AG20443 (cell line): Measurements from ENCODE around the gene PLXNB2.
"Not testable (repeated sequence)": the region's sequence is repeated elsewhere in the genome, so short reads cannot be mapped to it uniquely, and the experiment has no call there.

Experiments used
- DNase-seq: peaks from one replicate; pipeline ENCODE4 v3.0.0; 2012; ENCODE audit warnings: low spot score, mixed read lengths

PLXNB2 gene, protein sequence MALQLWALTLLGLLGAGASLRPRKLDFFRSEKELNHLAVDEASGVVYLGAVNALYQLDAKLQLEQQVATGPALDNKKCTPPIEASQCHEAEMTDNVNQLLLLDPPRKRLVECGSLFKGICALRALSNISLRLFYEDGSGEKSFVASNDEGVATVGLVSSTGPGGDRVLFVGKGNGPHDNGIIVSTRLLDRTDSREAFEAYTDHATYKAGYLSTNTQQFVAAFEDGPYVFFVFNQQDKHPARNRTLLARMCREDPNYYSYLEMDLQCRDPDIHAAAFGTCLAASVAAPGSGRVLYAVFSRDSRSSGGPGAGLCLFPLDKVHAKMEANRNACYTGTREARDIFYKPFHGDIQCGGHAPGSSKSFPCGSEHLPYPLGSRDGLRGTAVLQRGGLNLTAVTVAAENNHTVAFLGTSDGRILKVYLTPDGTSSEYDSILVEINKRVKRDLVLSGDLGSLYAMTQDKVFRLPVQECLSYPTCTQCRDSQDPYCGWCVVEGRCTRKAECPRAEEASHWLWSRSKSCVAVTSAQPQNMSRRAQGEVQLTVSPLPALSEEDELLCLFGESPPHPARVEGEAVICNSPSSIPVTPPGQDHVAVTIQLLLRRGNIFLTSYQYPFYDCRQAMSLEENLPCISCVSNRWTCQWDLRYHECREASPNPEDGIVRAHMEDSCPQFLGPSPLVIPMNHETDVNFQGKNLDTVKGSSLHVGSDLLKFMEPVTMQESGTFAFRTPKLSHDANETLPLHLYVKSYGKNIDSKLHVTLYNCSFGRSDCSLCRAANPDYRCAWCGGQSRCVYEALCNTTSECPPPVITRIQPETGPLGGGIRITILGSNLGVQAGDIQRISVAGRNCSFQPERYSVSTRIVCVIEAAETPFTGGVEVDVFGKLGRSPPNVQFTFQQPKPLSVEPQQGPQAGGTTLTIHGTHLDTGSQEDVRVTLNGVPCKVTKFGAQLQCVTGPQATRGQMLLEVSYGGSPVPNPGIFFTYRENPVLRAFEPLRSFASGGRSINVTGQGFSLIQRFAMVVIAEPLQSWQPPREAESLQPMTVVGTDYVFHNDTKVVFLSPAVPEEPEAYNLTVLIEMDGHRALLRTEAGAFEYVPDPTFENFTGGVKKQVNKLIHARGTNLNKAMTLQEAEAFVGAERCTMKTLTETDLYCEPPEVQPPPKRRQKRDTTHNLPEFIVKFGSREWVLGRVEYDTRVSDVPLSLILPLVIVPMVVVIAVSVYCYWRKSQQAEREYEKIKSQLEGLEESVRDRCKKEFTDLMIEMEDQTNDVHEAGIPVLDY (N-terminal part only)

DNA sequence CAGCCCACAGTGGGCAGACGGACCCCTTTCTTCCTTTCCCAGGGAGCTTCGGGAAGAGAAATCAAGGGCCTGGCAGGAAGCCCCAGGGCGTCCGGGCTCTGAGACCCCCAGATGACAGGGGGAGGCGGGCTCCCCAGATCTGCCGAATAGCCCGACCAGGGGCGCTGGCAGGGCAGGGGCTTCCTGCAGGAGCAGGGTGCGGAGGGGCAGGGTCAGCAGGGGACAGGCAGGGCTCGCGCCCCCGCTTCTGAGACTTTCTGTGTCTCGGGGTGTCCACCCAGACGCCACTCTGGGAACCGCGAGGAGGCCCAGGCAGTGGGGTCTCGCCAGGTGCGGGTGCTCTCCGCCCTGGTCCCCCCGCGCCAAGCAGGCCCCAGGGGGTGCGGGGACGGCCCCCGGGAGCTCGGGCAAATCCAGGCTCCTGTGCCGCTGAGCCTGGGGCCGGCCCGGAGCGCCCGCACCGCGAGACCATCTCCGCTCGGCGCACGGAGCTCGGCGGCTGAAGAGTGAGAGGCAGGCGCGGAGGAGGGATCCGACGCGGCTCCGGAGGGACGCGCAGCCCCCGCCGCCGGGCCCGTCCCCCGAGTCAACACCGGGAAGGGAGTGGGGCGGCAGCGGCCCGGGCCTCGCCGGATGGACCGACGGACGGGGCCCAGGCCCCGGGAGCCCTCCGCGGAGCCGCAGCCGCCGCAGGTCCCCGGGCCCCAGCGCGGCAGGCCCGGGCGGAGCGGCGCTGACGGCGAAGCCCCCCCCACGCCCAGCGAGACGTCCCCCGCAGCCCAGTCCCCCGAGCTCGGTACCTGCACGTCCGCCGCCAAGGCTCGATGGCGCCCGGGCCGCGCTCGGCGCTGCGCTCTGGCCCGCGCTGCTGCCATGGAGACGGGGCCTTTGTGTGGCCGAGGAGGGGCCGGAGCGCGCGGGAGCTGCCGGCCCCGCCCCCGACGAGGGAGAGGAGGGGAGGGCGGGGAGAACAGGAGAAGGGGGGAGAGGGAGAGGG lies at the start of gene PLXNB2:
Gene PLXNB2 (minus strand): TSS at position 894 of the 997 bp plus-strand sequence. CDS start 17,062 bp downstream, outside the sequence.
- DNase-seq, result peak; percentile 90

DNA sequence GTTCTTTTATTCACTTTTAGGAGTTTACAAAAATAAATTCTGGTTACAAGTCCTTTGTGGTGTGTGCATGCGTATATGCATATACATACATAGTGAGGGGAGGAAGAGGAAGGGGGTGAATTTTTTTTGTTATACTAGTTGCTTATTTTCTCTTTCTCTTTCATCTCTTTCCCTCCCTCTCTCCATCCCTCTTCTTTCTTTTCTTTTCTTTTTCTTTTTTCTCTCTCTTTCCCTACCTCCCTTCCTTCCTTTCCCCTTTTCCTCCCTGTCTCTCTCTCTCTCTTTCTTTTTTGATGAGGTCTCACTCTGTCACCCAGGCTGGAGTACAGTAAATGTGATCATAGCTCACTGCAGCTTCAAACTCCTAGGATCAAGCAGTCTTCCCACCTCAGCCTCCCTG lies 49.8 kb upstream of the PLXNB2 start:
- DNase-seq, result no peak

DNA sequence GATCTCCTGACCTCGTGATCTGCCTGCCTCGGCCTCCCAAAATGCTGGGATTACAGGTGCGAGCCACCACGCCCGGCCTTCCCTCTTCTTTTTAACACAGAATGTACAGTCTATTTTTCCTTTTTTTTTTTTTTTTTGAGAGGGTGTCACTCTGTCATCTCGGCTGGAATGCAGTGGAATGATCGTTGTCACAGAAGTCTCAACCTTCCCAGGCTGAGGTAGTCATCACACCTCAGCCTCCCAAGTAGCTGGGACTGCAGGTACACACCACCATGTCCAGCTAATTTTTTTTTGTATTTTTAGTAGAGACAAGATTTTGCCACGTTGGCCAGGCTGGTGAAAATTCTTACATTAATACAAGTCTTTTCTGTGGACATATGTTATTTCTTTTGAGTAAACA lies 48.7 kb upstream of the PLXNB2 start:
- no peak for DNase-seq

DNA sequence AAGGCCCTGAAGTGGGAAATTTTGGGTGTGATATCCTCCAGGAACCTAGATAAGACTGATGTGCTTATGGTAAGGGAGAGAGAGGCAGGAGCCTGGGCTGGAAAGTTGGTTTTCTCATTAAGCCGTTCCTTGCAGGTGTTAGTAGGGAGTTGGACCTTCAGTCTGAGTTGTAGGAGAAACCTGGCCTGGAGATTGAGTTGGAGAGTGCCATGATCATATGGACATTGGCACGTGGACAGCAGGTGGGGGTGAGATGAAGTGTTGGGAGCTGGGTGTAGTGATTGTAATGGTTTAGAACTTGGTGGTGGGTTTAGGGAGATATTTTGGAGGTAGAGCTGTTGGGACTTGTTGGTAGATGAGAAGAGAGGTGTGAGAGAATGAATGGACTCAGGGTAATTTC lies 40.6 kb upstream of the PLXNB2 start:
- no peak for DNase-seq

DNA sequence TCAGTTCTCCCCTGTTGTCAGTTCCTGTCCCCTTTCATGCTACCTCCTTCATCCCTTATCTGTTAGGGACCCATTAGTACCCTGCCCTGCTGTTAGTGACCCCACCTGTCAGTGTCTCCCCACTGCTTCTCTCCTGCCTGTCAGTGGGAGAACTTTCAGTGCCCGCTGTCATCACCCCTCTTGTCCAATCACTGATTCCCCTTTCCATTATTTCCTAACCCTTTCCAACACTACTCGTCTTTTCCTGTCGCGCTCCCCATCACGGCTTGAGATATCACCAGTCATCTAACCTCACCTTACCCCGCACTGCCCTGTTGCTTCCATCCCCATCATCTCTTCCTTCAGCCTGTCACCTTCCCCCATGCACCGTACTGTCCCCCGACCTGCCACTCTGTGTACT lies 39.7 kb upstream of the PLXNB2 start:
- DNase-seq, result no peak

DNA sequence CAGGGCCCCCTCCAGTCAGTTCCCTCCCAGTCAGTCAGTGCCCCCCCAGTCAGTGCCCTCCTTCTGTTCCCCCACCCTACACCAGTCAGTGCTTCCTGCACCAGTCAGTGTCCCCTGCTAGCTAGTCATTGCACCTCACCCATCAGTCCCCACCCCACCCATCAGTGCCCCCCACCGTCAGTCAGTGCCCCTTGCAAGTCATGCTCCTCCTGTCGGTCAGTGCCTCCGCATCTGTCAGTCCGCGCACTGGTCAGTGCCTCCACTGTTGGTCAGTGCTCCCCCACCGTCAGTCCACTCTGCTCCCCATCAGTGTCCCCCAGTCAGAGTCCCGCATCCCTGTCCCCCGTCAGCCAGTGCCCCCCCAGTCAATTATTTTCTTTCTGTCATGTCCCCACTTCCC lies 39.0 kb upstream of the PLXNB2 start:
- no peak for DNase-seq

DNA sequence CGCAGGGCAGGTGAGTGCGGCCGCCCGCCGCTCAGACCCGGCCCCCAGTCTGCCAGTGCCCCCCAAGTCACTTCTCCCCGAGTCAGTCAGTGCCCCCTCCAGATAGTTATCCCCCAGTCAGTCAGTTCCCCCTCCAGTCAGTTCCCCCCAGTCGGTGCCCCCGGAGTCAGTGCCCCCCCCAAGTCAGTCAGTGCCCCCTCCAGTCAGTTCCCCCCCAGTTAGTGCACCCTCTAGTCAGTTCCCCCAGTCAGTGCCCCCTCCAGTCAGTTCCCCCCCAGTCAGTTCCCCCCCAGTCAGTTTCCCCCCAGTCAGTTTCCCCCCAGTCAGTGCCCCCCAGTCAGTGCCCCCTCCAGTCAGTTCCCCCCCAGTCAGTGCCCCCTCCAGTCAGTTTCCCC lies 36.1 kb upstream of the PLXNB2 start:
- no peak for DNase-seq

DNA sequence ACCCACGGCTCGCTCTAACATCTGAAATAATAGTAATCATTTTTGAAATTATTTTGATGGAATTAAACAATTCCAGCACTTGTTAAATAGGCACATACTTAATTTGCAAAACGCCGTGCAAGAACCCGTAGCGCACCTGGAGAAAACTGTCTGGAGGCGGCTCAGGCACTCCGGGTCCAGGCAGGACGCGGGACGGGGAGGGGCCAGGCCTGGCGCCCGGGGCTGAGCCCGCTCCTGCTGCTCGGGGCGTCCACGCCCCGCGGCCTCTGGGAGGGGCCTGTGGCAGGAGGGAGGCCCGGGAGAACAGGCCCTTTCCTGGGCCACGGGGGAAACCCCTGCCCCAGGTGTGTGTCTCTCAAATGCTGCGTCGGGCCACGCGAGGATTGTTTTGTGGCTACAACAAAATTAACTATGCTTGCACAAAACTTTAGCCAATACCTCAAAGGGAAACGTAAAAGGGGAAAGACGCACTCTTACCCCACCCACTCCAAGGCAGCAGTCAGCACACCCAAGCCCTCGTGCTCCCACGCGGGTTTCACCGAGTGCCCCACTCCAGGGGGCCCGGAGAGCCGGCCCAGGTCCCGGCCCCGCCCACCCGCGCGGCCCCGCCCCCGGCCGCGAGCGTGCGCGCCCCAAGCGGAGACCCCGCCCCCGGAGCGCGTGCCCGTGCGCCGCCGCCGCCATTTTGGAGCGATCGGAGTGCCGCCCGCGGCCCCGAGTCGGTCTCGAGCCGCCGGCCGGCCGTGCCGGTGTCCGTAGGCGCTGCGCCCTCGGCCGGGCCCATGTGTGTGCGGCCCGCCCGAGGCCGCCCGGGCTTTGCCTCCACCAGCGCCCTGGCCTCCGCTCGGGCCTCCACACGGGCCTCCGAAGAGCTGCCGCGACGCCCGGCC lies 35.5 kb upstream of the PLXNB2 start, which contains the start of gene PPP6R2:
Gene PPP6R2 (plus strand): TSS at position 677 of the 890 bp plus-strand sequence. CDS start 50,582 bp downstream, outside the sequence.
- peak; percentile 97 for DNase-seq

DNA sequence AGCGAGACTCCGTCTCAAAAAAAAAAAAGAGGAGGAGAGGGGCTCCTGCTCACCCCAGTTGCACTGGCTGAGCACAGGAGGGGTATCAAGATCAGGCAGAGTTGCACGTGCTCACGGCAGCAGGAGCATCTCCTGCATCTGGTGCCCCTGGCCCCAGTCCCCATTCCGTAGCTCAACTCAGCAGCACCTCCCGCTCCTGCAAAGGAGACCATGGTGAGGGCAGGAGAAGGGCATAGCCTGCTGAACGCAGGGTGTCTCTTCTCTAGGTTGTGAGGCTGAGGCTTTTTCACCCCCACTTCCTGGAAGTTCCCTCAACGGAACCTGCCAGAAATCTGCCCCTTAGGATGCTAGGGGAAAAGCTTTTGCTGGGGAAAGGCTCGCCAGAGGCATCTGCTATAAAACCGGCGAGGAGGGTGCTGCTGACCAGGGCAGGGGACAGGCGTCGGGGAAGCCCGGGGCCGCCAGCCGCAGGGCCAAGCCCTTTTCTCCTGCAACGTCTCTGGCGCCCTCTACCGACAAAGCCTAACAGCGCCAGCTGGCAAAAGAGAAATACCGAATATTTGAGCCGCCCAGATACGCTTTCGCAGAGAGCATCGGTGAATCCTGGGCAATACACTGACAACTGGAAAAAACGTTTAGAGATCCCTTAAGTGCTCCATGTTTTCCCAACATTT lies 34.7 kb upstream of the PLXNB2 start:
- peak; percentile 86 for DNase-seq

DNA sequence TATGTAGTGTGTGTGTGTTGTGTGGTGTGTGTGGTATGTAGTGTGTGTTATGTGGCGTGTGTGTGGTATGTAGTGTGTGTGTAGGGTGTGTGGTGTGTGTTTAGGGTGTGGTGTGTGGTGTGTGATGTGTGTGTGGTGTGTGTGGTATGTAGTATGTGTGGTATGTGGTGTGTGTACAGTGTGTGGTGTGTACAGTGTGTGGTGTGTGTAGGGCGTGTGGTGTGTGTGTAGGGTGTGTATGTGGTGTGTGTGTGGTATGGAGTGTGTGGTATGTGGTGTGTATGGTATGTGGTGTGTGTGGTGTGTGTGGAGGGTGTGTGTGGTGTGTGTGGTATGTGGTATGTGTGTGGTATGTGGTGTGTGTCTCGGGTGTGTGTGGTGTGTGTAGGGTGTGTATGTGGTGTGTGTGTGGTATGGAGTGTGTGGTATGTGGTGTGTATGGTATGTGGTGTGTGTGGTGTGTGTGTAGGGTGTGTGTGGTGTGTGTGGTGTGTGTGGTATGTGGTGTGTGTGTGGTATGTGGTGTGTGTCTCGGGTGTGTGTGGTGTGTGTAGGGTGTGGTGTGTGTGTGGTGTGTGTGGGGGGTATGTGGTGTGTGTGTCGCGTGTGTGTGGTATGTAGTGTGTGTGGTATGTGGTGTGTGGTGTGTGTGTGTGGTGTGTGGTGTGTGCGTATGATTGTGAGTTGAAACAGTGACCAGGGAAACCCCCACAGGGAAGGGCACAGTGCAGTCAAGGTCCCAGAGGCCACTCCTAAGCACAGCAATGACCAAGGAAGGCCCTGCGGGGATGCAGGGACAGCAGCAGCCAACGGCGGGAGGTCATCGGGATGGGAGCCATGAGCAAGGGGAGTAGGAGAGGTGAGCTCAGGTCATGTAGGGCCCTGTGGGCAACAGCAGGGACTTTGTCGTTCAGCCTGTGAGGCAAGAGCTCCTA lies 32.8 kb upstream of the PLXNB2 start:
- DNase-seq, result peak; percentile 4

DNA sequence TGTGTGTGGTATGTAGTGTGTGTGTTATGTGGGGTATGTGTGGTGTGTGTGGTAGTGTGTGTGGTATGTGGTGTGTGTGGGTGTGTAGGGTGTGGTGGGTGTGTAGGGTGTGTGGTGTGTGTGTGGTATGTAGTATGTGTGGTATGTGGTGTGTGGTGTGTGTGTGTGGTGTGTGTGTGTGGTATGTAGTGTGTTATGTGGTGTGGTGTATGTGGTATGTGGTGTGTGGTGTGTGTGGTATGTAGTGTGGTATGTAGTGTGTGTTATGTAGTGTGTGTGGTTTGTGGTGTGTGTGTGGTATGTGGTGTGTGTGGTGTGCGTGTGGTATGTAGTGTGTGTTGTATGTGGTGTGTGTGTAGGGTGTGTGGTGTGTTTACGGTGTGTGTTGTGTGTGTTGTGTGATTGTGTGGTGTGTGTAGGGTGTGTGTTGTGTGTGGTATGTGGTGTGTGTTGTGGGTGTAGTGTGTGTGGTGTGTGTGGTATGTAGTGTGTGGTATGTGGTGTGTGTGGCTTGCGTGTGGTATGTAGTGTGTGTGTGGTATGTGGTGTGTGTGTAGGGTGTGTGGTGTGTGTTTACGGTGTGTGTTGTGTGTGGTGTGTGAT lies 31.5 kb upstream of the PLXNB2 start:
- DNase-seq, result no peak

DNA sequence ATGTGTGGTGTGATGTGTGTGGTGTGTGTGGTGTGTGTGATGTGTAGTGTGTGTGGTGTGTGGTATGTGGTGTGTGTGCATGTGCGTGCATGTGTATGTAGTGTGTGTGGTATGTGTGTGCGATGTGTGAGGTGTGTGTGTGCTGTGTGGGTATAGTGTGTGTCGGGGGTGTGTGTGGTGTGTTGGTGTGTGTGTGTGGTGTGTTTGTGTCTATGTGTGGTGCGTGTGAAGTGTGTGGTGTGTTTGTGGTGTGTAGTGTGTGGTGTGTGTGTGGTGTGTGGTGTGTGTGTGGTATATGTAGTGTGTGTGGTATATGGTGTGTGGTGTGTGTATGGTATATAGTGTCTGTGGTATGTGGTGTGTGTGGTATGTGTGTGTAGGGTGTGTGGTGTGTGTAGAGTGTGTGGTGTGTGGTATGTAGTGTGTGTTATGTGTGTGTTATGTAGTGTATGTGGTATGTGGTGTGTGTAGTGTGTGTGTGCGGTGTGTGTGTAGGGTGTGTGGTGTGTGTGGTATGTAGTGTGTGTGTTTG lies 30.7 kb upstream of the PLXNB2 start:
- DNase-seq, result no peak

DNA sequence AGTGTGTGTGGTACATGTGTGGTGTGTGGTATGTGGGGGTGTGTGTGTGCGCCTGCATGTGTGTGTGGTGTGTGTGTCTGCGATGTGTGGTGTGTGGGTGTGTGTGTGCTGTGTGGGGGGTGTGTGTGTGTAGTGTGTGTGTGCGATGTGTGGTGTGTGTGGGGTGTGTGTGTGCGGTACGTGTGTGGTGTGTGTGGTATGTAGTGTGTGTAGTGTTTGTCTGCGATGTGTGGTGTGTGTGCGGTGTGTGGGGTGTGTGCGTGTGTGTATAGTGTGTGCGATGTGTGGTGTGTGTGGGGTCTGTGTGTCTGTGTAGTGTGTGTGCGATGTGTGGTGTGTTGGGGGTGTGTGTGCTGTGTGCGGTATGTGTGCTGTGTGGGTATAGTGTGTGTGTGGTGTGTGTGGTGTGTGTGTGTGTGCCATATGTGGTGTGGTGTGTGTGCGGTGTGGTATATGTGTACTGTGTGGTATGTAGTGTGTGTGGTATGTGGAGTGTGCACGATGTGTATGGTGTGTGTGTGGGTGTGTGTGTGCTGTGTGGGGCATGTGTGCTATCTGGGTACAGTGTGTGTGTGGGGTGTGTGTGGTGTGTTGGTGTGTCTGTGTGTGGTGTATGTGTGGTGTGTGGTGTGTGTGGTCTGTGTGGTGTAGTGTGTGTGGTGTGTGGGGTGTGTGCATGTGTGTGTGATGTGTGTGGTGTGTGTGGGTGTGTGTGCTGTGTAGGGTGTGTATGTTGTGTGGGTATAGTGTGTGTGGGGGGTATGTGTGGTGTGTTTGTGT lies 30.0 kb upstream of the PLXNB2 start:
- DNase-seq, result no peak

DNA sequence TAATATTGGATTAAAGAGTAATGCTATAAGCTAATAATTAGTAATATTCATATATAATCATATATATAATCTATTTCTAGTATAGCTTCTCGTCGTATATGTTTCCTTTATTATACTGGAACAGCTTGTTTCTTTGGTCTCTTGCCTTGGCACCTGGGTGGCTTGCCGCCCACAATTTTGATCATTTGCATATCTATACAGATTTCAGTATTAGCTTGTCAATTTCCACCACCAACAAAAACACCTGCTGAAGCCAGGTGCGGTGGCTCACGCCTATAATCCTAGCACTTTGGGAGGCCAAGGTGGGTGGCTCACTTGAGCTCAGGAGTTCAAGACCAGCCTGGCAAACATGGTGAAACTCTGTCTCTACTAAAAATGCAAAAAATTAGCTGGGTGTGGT lies 27.0 kb upstream of the PLXNB2 start:
- not testable (repeated sequence) for DNase-seq

DNA sequence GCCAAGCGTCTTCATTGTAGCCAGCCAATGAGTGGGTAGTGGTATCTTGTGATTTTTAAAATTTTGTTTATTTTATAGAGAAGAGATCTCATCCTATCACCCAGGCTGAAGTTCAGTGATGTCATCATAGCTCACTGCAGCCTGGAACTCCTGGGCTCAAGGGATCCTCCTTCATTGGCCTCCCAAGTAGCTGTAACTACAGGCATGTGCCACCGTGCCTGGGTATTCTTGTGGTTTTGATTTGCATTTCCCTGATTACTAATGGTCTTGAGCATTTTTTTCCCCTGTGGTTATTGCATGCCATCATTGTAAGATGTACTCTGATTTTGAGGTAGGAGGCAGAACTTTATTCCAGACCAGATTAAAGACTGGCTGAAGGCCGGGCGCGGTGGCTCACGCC lies 21.8 kb upstream of the PLXNB2 start:
- DNase-seq, result no peak

DNA sequence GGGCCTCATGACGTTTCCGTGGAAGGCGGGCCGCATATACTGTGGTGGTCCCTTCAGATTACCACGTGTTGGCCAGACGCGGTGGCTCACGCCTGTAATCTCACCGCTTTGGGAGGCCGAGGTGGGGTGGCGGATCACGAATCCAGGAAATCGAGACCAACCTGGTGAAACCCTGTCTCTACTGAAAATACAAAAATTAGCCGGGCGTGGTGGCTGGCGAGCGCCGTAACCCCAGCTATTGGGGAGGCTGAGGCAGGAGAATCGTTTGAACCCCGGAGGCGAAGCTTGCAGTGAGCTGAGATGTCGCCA lies 20.2 kb upstream of the PLXNB2 start:
- no peak for DNase-seq
